ENCODE results near the gene MTMR3. TPM values are rescaled to one million over a fixed set of nuclear protein-coding genes. Genes with fewer than 3 reads are reported as not detected.

MTMR3 gene
- total RNA-seq, 4 donors from 2014 or later = 17.2 to 77.8 (median 62.5) TPM

DNA sequence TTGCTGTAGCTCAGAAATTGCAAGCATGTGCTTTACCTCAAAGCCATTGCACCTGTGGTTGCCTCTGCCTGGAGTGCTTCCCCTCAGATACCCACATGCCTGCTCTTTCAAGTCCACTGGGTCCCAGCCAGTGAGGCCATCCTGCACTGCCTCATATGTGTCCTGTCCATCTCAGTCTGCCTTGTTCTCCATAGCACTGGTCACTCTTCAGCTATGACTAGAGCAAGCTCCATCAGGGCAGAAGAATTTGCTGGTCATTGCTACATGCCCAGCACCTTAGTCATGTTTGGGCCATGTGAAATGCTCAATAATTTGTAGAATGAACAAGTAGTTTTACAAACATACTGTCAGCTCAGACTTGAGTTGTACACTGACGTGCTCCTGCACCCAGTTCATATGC is 132.9 kb downstream of the MTMR3 start:
- intact Hi-C loops (cut with DNase I; ENCODE audit: low total_unique reads) = no loop called here
- no peaks in the 10 kb centered on the region for H3K36me3 ChIP-seq
- DNase-seq = no peak
- TF ChIP-seq, protein P1, sequence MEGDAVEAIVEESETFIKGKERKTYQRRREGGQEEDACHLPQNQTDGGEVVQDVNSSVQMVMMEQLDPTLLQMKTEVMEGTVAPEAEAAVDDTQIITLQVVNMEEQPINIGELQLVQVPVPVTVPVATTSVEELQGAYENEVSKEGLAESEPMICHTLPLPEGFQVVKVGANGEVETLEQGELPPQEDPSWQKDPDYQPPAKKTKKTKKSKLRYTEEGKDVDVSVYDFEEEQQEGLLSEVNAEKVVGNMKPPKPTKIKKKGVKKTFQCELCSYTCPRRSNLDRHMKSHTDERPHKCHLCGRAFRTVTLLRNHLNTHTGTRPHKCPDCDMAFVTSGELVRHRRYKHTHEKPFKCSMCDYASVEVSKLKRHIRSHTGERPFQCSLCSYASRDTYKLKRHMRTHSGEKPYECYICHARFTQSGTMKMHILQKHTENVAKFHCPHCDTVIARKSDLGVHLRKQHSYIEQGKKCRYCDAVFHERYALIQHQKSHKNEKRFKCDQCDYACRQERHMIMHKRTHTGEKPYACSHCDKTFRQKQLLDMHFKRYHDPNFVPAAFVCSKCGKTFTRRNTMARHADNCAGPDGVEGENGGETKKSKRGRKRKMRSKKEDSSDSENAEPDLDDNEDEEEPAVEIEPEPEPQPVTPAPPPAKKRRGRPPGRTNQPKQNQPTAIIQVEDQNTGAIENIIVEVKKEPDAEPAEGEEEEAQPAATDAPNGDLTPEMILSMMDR (IDR thresholded peaks at IDR 0.05) = no peak
- no peak for TF ChIP-seq POLR2A (IDR thresholded peaks at IDR 0.05)
- no peaks in the 10 kb centered on the region for H3K27me3 ChIP-seq
- H3K4me3 ChIP-seq = no peak overlapping the region
- H3K4me1 ChIP-seq = no peaks in the 10 kb centered on the region
- H3K9me3 ChIP-seq = no peaks in the 10 kb centered on the region
- no peak overlapping the region for H3K27ac ChIP-seq

DNA sequence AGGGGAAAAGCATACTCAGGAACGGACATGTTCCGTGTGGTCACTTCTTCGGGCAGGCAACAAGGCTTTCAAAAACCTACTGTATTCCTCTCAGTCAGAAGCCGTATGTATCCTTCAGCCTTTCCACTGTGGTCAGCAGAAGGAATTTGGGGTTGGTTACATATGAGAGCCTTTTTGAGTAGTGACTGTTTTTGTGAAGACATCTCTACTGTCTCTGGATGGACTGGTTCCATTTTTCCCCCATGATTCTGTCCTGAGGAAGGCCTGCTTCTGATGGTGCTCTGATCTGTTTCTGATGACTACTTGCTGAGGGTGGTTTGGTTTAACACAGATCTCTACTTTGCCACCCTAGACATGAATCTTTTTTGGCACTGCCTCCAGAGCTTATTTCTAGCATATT is 133.6 kb downstream of the MTMR3 start:
- no peak for DNase-seq
- Histone ChIP-seq H3K36me3 (no peaks in the 10 kb centered on the region), H3K4me3 (no peak overlapping the region), H3K4me1 (no peaks in the 10 kb centered on the region), H3K9me3 (no peaks in the 10 kb centered on the region), H3K27me3 (no peaks in the 10 kb centered on the region), H3K27ac (peak overlapping the region in 1 of 2 donors; percentile 3)
- intact Hi-C loops (cut with DNase I; ENCODE audit: low total_unique reads) = no loop called here
- TF ChIP-seq POLR2A (IDR thresholded peaks at IDR 0.05) = no peak
- TF ChIP-seq, protein P1 (IDR thresholded peaks at IDR 0.05) = no peak

DNA sequence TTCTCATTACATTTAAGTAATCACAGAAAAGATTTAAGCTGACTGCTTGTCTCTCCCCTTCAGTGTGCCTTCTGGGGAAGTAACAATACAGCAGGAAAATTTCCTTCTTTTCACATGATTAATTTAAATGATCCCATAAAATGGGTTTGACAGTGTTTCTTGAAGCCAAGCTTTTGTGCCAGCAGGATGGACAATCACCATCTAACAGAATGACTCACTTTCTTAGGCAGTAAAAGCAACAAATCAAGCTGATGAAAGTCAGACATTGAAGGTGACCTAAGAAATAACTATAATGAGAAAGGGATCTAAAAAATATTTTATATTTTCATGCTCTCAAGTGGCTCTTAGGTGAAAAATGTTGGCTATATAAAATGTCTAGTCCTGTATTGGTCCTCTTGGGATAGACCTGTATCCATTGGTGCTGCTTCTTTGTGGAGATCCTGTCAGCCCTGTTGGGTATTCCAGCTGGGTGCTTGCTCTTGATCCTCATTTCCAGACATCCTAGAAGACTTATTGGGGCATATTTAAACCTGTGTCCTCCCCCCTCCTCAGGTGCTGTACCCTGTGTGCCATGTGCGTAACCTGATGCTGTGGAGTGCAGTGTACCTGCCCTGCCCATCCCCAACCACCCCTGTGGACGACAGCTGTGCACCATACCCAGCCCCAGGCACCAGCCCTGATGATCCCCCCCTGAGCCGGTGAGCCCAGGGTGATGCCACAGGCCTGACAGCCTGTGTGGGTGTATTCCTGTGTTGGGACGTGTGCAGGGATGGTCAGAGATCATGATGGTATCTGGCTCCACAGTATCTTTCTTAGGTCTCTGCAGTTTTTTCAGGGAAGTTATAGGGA is 134.6 kb downstream of the MTMR3 start:
- Histone ChIP-seq H3K36me3 (no peaks in the 10 kb centered on the region), H3K27me3 (no peaks in the 10 kb centered on the region), H3K9me3 (no peaks in the 10 kb centered on the region), H3K4me1 (no peaks in the 10 kb centered on the region), H3K4me3 (no peak overlapping the region), H3K27ac (no peak overlapping the region)
- TF ChIP-seq, protein P1 (IDR thresholded peaks at IDR 0.05) = no peak
- TF ChIP-seq POLR2A (IDR thresholded peaks at IDR 0.05) = no peak
- DNase-seq = no peak
- intact Hi-C loops (cut with DNase I; ENCODE audit: low total_unique reads) = no loop called here

DNA sequence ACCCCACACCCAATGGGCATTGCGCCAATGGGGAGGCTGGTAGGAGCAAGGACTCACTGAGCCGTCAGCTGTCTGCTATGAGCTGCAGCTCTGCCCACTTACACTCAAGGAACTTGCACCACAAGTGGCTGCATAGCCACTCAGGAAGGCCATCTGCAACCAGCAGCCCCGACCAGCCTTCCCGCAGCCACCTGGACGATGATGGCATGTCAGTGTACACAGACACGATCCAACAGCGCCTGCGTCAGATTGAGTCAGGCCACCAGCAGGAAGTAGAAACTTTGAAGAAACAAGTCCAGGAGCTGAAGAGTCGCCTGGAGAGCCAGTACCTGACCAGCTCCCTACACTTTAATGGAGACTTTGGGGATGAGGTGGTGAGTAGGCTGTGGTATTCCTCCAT is 137.5 kb downstream of the MTMR3 start:
- no peaks in the 10 kb centered on the region for H3K4me1 ChIP-seq
- DNase-seq = no peak
- H3K27ac ChIP-seq = no peak overlapping the region
- no peaks in the 10 kb centered on the region for H3K27me3 ChIP-seq
- no peaks in the 10 kb centered on the region for H3K9me3 ChIP-seq
- intact Hi-C loops (cut with DNase I; ENCODE audit: low total_unique reads) = no loop called here
- TF ChIP-seq, protein P1 (IDR thresholded peaks at IDR 0.05) = no peak
- TF ChIP-seq POLR2A (IDR thresholded peaks at IDR 0.05) = no peak
- H3K36me3 ChIP-seq = no peaks in the 10 kb centered on the region
- no peak overlapping the region for H3K4me3 ChIP-seq

DNA sequence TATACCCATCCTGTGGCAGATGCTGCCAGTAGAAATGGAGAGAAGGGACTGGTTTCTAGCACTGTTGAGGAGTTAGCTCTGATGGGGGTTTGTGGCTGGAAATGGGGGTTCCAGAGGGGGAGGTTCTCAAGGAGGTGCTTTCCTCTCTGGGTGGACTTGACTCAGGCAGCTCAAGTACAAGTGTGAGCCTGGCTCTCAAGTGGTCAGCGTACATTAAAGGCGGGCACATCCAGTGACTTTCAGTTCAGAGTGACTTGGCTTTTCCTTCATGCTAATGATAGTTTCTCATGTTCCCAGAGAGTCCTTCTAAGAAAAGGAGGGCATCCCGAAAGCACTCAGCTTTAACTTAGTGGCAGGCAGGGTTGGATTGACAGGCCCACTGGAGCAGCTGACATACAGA is 138.4 kb downstream of the MTMR3 start:
- Histone ChIP-seq H3K36me3 (no peaks in the 10 kb centered on the region), H3K9me3 (no peaks in the 10 kb centered on the region), H3K27ac (no peak overlapping the region), H3K27me3 (no peaks in the 10 kb centered on the region), H3K4me3 (no peak overlapping the region), H3K4me1 (no peaks in the 10 kb centered on the region)
- intact Hi-C loops (cut with DNase I; ENCODE audit: low total_unique reads) = no loop called here
- TF ChIP-seq, protein P1 (IDR thresholded peaks at IDR 0.05) = no peak
- no peak for TF ChIP-seq POLR2A (IDR thresholded peaks at IDR 0.05)
- DNase-seq = no peak
